Dedifferentiated amniotic fluid mesenchymal stem cell (primary cell): Measurements from ENCODE around the gene ATP8B2.
"Not testable (repeated sequence)": the region's sequence is repeated elsewhere in the genome, so short reads cannot be mapped to it uniquely, and the experiment has no call there.

ENCODE experiments used
- DNase-seq: peaks from one replicate; pipeline ENCODE4 v3.0.0-alpha.2; 2016; ENCODE audit errors: extremely low spot score

ATP8B2 gene

GRCh38 chr1:154323493-154323892 lies 1.8 kb upstream of the ATP8B2 start:
- no peak for DNase-seq

DNA sequence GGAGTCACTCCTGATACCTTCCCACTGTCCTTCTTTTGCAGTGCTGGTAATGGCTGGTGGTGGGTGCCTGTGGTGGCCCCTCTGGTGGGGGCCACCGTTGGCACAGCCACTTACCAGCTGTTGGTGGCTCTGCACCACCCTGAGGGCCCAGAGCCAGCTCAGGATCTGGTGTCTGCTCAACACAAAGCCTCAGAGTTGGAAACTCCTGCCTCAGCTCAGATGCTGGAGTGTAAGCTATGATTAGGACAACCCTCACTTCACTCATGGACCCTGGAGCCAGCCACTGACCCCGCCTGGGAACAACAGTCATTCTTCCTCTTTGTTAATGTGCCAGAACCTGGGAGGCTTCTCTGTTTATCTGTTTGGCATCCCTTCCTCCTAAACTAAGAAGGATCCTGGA lies 1.1 kb upstream of the ATP8B2 start:
- no peak for DNase-seq

GRCh38 chr1:154325583-154326545 lies 539 bp downstream of the ATP8B2 start:
- DNase-seq = peak; percentile 92

GRCh38 chr1:154326546-154327465 lies 1.5 kb downstream of the ATP8B2 start:
- peak; percentile 76 for DNase-seq

DNA sequence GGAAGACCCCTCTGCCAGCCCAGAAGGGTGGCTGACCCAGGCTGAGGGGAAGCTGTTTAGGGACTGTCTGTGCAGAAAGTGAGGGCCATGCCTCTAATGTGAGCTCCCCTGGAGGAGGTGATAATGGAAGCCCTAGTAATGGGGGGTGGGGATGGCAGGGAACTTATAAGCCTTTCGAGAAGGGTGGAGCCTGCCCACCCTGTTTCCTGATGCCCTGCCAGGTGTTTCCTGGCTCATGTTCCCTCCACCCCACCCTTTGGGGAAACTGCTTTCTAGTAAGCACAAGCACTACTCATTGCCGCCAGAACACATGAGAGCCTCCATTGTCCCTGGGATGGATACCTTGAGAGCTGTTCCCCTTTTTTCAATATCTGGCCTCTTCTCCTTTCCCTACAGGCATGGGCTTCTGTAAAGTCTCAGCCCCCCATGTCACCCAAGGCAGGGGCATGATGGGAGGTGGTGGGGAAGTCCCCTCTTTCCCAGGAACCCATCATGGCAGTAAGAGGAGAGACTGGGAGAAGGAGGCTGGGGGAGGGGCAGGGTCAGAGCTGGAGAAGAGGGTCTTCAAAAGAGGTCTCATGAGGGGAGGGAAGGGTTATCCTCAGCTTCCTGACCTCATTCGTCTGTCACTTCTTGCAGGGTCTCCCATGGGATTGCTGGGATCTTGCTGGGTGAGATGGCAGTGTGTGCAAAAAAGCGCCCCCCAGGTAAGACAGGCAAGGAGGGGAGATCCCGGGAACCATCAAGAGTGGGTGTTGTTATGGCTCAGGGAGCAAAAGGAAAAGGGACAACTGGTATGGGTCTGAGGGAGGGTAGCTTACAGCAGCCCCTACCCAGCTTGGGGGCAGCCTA lies 2.4 kb downstream of the ATP8B2 start:
- no peak for DNase-seq

GRCh38 chr1:154328318-154329151 lies 3.2 kb downstream of the ATP8B2 start:
- DNase-seq = peak; percentile 47

GRCh38 chr1:154329152-154329521 lies 3.8 kb downstream of the ATP8B2 start:
- DNase-seq = no peak

GRCh38 chr1:154329551-154330131 lies 4.3 kb downstream of the ATP8B2 start:
- no peak for DNase-seq

- no peak for DNase-seq
Observed at GRCh38 chr1:154330669-154331068, 5.3 kb downstream of the ATP8B2 start.

DNA sequence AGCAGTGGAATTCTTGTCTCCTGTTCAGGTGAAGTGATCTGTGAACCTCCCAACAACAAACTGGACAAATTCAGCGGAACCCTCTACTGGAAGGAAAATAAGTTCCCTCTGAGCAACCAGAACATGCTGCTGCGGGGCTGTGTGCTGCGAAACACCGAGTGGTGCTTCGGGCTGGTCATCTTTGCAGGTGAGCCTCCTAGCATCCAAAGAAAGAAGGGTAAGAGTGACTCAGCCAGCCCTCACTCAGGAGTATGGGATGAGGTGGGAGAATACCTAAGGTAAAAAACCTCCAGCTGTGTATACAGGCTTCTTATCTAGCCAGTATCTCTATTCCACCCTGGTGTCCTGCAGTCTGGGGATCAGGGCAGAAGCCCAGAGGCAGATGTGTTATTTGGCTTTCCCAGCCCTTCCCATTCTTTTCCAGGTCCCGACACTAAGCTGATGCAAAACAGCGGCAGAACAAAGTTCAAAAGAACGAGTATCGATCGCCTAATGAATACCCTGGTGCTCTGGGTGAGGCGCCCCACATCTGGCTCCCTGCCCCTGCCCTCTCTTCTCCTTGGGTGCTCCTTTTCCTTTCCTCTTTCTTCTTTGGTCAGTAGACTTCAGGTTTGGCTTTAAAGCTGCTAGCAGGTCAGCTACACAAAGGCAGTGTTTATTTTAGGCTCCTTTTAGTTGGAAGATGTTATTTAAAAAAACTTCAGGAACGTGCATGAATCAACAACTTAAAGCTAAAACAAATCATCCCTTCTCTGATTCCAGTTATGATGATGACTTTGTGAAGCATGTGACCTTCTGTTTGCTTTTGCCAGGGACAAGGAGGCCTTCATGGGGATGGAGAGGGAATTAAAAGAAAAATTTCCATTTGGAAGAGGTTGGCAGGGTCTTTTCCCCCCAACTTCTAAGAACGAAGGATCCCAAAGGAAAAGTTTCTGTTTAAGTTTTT lies 9.0 kb downstream of the ATP8B2 start:
- no peak for DNase-seq

- peak; percentile 94 for DNase-seq
Observed at GRCh38 chr1:154335025-154335714, 9.8 kb downstream of the ATP8B2 start.

DNA sequence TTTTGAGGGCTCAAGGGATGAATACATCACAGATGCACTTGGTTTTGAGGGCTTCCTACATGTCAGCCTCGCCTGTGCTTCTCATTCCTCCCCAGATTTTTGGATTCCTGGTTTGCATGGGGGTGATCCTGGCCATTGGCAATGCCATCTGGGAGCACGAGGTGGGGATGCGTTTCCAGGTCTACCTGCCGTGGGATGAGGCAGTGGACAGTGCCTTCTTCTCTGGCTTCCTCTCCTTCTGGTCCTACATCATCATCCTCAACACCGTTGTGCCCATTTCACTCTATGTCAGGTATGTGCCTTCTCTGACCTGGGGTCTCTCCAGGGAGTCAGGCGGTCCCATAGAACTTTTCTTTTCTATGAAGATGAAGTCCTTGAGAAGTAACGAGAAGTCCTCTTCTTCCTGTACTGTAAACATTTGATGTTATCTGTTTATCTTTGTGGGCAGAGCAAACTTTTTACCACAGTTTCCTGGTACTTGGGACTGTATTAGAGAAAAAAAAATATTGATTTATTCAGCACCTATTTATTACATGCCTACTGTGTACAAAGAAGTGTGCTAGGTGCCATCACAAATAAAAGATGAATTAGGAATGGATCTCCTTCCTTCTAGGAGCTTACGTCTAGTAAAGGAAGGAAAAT lies 12.0 kb downstream of the ATP8B2 start:
- DNase-seq = no peak

GRCh38 chr1:154338875-154339274 lies 13.6 kb downstream of the ATP8B2 start:
- no peak for DNase-seq

DNA sequence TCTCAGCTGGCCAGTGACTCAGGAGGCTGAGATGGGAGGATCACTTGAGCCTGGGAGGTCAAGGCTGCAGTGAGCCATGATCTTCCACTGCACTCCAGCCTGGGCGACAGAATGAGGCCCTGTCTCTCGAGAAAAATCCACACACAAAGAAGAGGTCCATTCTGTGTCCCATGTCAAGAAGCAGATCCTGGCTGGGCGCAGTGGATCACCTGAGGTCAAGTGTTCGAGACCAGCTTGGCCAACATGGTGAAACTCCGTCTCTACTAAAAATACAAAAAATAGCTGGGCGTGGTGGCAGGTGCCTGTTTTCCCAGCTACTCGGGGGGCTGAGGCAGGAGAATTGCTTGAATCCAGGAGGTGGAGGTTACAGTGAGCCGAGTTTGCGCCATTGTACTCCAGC lies 16.0 kb downstream of the ATP8B2 start:
- DNase-seq = not testable (repeated sequence)

DNA sequence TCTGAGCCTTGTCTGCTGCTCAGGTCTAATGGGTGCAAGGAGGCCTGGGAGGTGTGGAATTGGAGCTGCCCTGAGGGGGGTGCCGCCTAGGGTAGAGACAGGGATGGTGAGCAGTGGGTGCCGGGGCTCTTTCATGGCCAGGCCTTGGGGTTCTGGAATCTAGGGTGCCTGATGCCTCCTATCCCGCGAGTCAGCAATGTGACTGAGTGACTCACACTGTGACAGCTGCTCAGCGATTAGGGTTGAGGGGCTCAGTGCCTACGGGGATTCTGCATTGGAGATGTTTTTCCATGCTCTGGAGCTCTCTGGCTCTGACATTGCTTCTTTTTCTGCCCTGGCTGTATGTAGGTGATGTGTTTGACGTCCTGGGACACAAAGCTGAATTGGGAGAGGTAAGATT lies 16.8 kb downstream of the ATP8B2 start:
- DNase-seq = no peak

- no peak for DNase-seq
Observed at GRCh38 chr1:154342836-154343472, 17.6 kb downstream of the ATP8B2 start.

DNA sequence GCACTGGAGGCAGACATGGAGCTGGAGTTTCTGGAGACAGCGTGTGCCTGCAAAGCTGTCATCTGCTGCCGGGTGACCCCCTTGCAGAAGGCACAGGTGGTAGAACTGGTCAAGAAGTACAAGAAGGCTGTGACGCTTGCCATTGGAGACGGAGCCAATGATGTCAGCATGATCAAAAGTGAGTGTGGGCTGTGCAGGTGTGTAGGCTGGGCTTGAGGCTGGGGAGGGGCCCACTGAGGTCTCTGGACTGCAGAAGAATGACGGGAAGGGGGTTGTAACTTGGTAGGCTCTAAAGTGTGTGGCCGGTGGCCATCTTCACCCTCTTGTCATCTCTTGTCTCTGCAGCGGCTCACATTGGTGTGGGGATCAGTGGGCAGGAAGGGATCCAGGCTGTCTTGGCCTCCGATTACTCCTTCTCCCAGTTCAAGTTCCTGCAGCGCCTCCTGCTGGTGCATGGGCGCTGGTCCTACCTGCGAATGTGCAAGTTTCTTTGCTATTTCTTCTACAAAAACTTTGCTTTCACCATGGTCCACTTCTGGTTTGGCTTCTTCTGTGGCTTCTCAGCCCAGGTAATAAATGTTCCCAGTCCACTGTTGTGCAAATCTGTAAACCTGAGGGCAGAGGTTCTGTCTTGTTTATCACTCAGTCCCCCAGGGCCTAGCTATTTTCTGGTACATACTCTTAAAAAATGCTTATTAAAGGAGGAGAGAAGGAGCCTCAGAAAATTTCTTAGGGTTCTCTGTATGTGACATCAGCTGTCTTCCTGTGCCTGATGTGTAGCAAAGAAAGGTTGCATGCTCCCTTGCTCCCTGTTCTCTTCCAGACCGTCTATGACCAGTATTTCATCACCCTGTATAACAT lies 19.9 kb downstream of the ATP8B2 start:
- DNase-seq = no peak
